Panc1 (cell line): Measurements from ENCODE around the gene INTS1. TPM values are rescaled to one million over a fixed set of nuclear protein-coding genes. Genes with fewer than 3 reads are reported as not detected.

ENCODE experiments used
- ATAC-seq: fragments of 200-7000 bp; cut with Tn5 transposase; 2 replicates; pipeline ENCODE4 v1.9.1; 2020; ENCODE audit warnings: mild to moderate bottlenecking, moderate library complexity
- BruUV-seq: library from RNA; stranded (reverse); fragments of 400-500 nt; replicated peaks from 2 replicates; lab custom pipeline; 2021; lab: Mats Ljungman, UMichigan
- CTCF ChIA-PET: fragments of 300-600 bp; sonication (Branson Sonifier 250); formaldehyde crosslinking; loops from one replicate; lab custom pipeline; 2022; ENCODE audit warnings: antibody characterized with exemption; lab: Charles Lee
- POLR2A ChIA-PET: fragments of 300-600 bp; sonication (Branson Sonifier 250); formaldehyde crosslinking; loops from one replicate; lab custom pipeline; 2022; ENCODE audit warnings: antibody characterized with exemption; lab: Charles Lee
- DNase-seq: peaks from one replicate; pipeline ENCODE4 v3.0.0-alpha.2; 2010; ENCODE audit warnings: low read depth, low spot score
- H3K27ac ChIP-seq: 2 replicates; pipeline ENCODE4 v1.5.1; 2011; ENCODE audit warnings: mild to moderate bottlenecking, low read length, inconsistent platforms
- H3K27me3 ChIP-seq: fragments of 200-500 bp; sonication (Bioruptor generic); 2 replicates; pipeline ENCODE4 v1.6.0; 2014; ENCODE audit warnings: low read length, inconsistent platforms; ENCODE audit not compliant: control insufficient read depth, insufficient read depth
- H3K36me3 ChIP-seq: fragments of 200-500 bp; sonication (Bioruptor generic); 2 replicates; pipeline ENCODE4 v1.5.1; 2014; ENCODE audit warnings: inconsistent platforms, mild to moderate bottlenecking, low read length, moderate library complexity; ENCODE audit not compliant: control insufficient read depth, insufficient read depth
- H3K4me1 ChIP-seq: 2 replicates; pipeline ENCODE4 v1.5.1; 2011; ENCODE audit warnings: inconsistent platforms, mild to moderate bottlenecking, low read length, moderate library complexity; ENCODE audit not compliant: control insufficient read depth, insufficient read depth
- H3K4me3 ChIP-seq, 2 experiments: 2 replicates each; pipeline ENCODE4 v1.5.1; 2011 to 2012; ENCODE audit warnings: low read depth in 2 of 2, low read length in 2 of 2, mild to moderate bottlenecking in 2 of 2, inconsistent platforms in 1 of 2, moderate library complexity in 1 of 2
- H3K9me3 ChIP-seq: fragments of 200-500 bp; sonication (Bioruptor generic); 2 replicates; pipeline ENCODE4 v1.5.1; 2014; ENCODE audit warnings: low read depth, mild to moderate bottlenecking, inconsistent platforms, low read length, moderate library complexity; ENCODE audit not compliant: control insufficient read depth, insufficient read depth
- CTCF ChIP-seq: fragments of 450-650 bp; IDR thresholded peaks from 2 replicates; pipeline ENCODE4 v1.5.1; 2017; ENCODE audit warnings: mild to moderate bottlenecking
- POLR2AphosphoS5 ChIP-seq: IDR thresholded peaks from 2 replicates; pipeline ENCODE4 v1.6.1; 2012; ENCODE audit warnings: mild to moderate bottlenecking, low read depth, low read length, moderate library complexity
- REST ChIP-seq, 2 experiments: IDR thresholded peaks; 2 replicates each; pipeline ENCODE4 v1.6.1; 2011 to 2012; ENCODE audit warnings: low read depth in 2 of 2, control low read depth in 1 of 2, low read length in 1 of 2, mild to moderate bottlenecking in 1 of 2, moderate library complexity in 1 of 2; ENCODE audit not compliant: insufficient read depth in 1 of 2
- SIN3A ChIP-seq: IDR thresholded peaks from 2 replicates; pipeline ENCODE4 v1.6.1; 2012; ENCODE audit warnings: low read depth, mild to moderate bottlenecking, low read length, moderate library complexity, borderline replicate concordance; ENCODE audit not compliant: insufficient read depth
- TCF7L2 ChIP-seq: IDR thresholded peaks from 2 replicates; pipeline ENCODE4 v1.6.1; 2011; ENCODE audit warnings: mild to moderate bottlenecking, low read depth, low read length, inconsistent platforms
- in situ Hi-C: cut with HindIII; loops from 2 replicates; pipeline ENCODE4 v1.10.0; 2016; ENCODE audit warnings: low sequenced_read_pairs, low pct_unique_long_range_greater_than_20kb
- intact Hi-C: fragments of 100-400 bp; cut with micrococcal nuclease; formaldehyde crosslinking; loops from one replicate; pipeline ENCODE4 v1.10.0; 2022; ENCODE audit not compliant: unreplicated experiment
- total RNA-seq: library from RNA; stranded (reverse); gene quantifications from one replicate; pipeline ENCODE4 v1.2.1, GENCODE V29; 2021; ENCODE audit not compliant: unreplicated experiment

The INTS1 gene
- total RNA-seq, 1 experiment from 2014 or later: 173 TPM

GRCh38 chr7:1433128-1433920 is 70.9 kb downstream of the INTS1 start:
- Histone ChIP-seq H3K27ac (no peak overlapping the region), H3K9me3 (no peaks in the 10 kb centered on the region), H3K36me3 (no peaks in the 10 kb centered on the region), H3K27me3 (no peaks in the 10 kb centered on the region), H3K4me3 (no peak overlapping the region), H3K4me1 (peaks cover 24% of the 10 kb centered on the region)
- POLR2A ChIA-PET: no interaction called here
- in situ Hi-C loops (no loop called here), intact Hi-C loops (no loop called here)
- CTCF ChIA-PET: no interaction called here
- no peak for TF ChIP-seq REST (IDR thresholded peaks at IDR 0.05; ENCODE audit: insufficient read depth in 1 of 2, low read depth in 2 of 2, low read length in 1 of 2)
- no peak for TF ChIP-seq CTCF
- TF ChIP-seq TCF7L2: no peak
- TF ChIP-seq POLR2AphosphoS5: no peak
- no peak for TF ChIP-seq SIN3A
- no peak; the same call in 1 of the 2 replicates for ATAC-seq
- BruUV-seq: no TSS peak
- no peak for DNase-seq

- POLR2A ChIA-PET: no interaction called here
These were observed 71.6 kb downstream of the INTS1 start for GRCh38 chr7:1432411-1433082.

More at GRCh38 chr7:1432411-1433082, 71.6 kb downstream of the INTS1 start:
- in situ Hi-C loops (no loop called here), intact Hi-C loops (no loop called here)
- ATAC-seq (peak; percentile 62), DNase-seq (peak; percentile 24)
- Histone ChIP-seq H3K9me3 (no peaks in the 10 kb centered on the region), H3K4me3 (no peak overlapping the region), H3K4me1 (peaks cover 24% of the 10 kb centered on the region), H3K27ac (no peak overlapping the region), H3K36me3 (no peaks in the 10 kb centered on the region), H3K27me3 (no peaks in the 10 kb centered on the region)
- TF ChIP-seq SIN3A: no peak
- 0 out of 2 replicates have a peak, but pooled peaks have one; percentile 35 for TF ChIP-seq POLR2AphosphoS5
- 0 out of 4 replicates have a peak, but pooled peaks of 1 of the 2 experiments have one; percentile 36 for TF ChIP-seq REST (IDR thresholded peaks at IDR 0.05; ENCODE audit: insufficient read depth in 1 of 2, low read depth in 2 of 2, low read length in 1 of 2)
- TF ChIP-seq TCF7L2: no peak
- TF ChIP-seq CTCF: peak; percentile 100
- no TSS peak for BruUV-seq
- CTCF ChIA-PET: interaction anchor here (0.7 to 1.0 kb wide), 3 partner anchors 76 to 121 kb away, joined by 3 read pairs; no protein-coding TSS in a partner anchor
